HG03432 (cell line): Measurements from ENCODE around the gene ABHD17B.

Experiments
- ATAC-seq: cut with Tn5 transposase; IDR thresholded peaks from one replicate; pipeline ENCODE4 v1.9.1; 2021; ENCODE audit warnings: mild to moderate bottlenecking, moderate library complexity; ENCODE audit not compliant: unreplicated experiment

The ABHD17B gene

GRCh38 chr9:71822935-71823334, 88.1 kb downstream of the ABHD17B start:
- ATAC-seq = no peak

GRCh38 chr9:71822456-71822855, 88.5 kb downstream of the ABHD17B start:
- no peak for ATAC-seq

GRCh38 chr9:71821405-71821804, 89.6 kb downstream of the ABHD17B start:
- ATAC-seq = no peak

- no peak for ATAC-seq
These were observed 90.5 kb downstream of the ABHD17B start for GRCh38 chr9:71820403-71820921.

- ATAC-seq = no peak
These were observed 91.8 kb downstream of the ABHD17B start for GRCh38 chr9:71819115-71819739.

GRCh38 chr9:71816916-71817451, 94.0 kb downstream of the ABHD17B start:
- ATAC-seq = no peak
